ENCODE results near the gene EPC2. TPM values are rescaled to one million over a fixed set of nuclear protein-coding genes. Genes with fewer than 3 reads are reported as not detected.

EPC2 gene
- total RNA-seq, 1 experiment from 2014 or later: 20.3 TPM

DNA sequence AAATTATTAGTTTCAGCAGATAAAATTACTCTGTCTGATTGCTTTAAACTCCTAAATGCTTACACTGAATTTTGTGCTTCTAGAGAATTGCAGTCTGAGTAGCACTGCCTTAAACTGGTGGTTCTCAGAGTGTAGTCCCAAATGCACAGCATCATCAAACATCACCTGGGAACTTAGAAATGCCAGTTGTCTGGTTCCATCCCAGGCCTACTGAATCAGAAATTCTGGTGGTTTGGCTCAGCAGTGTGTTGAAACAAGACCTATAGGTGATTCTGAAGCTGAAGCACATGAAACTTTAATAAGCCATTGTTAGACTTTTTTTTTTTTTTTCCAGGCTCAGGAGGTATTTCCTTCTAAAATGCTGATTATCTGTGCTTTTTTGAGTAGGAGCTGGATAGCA, 22.0 kb downstream of the EPC2 start:
- no peak for TF ChIP-seq GRHL2 (CRISPR knock-in tag; IDR thresholded peaks at IDR 0.05; ENCODE audit: insufficient replicate concordance, severe bottlenecking)
- TF ChIP-seq, protein P1, sequence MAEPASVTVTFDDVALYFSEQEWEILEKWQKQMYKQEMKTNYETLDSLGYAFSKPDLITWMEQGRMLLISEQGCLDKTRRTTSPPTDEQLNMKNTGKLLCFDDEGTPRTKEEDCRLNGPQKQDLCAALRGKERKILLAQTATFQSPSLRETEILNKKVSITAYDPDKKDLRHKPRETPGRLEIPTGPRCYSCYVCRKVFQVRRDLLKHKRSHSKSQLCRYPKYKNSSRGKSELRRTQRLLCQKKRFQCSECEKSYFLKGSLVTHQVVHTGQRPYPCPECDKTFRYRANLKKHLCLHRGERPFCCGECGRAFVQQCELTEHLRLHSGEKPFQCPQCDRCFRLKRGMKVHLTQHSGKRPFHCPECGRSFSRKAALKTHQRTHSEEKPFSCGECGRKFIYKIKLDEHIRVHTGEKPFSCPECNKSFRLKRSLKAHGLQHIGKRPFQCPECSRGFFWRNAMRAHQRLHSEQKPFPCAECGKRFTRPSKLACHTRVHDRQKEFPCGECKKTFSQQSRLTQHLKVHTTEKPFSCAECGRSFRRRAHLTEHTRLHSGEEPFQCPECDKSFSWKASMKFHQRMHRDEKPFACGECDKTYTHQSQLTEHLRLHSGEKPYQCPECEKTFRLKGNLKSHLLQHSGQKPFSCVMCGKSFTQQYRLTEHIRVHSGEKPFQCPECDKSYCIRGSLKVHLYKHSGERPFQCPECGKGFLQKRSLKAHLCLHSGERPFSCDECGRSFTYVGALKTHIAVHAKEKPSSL (CRISPR knock-in tag; conservative IDR thresholded peaks at IDR 0.05): no peak
- no peak for TF ChIP-seq ETV6 (CRISPR knock-in tag; IDR thresholded peaks at IDR 0.05)
- TF ChIP-seq TCF7 (CRISPR knock-in tag; IDR thresholded peaks at IDR 0.05; ENCODE audit: low read depth): no peak
- TF ChIP-seq TP53 (CRISPR knock-in tag; IDR thresholded peaks at IDR 0.05): no peak
- TF ChIP-seq, protein P2, sequence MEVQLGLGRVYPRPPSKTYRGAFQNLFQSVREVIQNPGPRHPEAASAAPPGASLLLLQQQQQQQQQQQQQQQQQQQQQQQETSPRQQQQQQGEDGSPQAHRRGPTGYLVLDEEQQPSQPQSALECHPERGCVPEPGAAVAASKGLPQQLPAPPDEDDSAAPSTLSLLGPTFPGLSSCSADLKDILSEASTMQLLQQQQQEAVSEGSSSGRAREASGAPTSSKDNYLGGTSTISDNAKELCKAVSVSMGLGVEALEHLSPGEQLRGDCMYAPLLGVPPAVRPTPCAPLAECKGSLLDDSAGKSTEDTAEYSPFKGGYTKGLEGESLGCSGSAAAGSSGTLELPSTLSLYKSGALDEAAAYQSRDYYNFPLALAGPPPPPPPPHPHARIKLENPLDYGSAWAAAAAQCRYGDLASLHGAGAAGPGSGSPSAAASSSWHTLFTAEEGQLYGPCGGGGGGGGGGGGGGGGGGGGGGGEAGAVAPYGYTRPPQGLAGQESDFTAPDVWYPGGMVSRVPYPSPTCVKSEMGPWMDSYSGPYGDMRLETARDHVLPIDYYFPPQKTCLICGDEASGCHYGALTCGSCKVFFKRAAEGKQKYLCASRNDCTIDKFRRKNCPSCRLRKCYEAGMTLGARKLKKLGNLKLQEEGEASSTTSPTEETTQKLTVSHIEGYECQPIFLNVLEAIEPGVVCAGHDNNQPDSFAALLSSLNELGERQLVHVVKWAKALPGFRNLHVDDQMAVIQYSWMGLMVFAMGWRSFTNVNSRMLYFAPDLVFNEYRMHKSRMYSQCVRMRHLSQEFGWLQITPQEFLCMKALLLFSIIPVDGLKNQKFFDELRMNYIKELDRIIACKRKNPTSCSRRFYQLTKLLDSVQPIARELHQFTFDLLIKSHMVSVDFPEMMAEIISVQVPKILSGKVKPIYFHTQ (CRISPR knock-in tag; IDR thresholded peaks at IDR 0.05): no peak
- TF ChIP-seq FOXJ3 (CRISPR knock-in tag; IDR thresholded peaks at IDR 0.05; ENCODE audit: borderline replicate concordance): no peak
- TF ChIP-seq IRF2 (CRISPR knock-in tag; IDR thresholded peaks at IDR 0.05; ENCODE audit: borderline replicate concordance, low read depth): no peak
- no peak for TF ChIP-seq TEAD1 (CRISPR knock-in tag; IDR thresholded peaks at IDR 0.05)
- no peak for TF ChIP-seq ZNF671 (CRISPR knock-in tag; IDR thresholded peaks at IDR 0.05)
- no peak for TF ChIP-seq HMGA2 (CRISPR knock-in tag; IDR thresholded peaks at IDR 0.05)
- TF ChIP-seq, protein P3, sequence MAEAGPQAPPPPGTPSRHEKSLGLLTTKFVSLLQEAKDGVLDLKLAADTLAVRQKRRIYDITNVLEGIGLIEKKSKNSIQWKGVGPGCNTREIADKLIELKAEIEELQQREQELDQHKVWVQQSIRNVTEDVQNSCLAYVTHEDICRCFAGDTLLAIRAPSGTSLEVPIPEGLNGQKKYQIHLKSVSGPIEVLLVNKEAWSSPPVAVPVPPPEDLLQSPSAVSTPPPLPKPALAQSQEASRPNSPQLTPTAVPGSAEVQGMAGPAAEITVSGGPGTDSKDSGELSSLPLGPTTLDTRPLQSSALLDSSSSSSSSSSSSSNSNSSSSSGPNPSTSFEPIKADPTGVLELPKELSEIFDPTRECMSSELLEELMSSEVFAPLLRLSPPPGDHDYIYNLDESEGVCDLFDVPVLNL (CRISPR knock-in tag; IDR thresholded peaks at IDR 0.05; ENCODE audit: borderline replicate concordance, low read depth): no peak
- peak overlapping the region; percentile 57 for H3K27ac Mint-ChIP-seq
- no peak for ATAC-seq
- no peak for DNase-seq (ENCODE audit: low spot score)
- ChIA-PET CTCF (interaction anchor here (0.7 kb wide), 1 partner anchor 128 kb away, joined by 3 read pairs; no protein-coding TSS in a partner anchor), POLR2A (interaction anchor here (0.6 kb wide), 1 partner anchor 198 kb away, joined by 4 read pairs; no protein-coding TSS in a partner anchor)
- peaks cover 8% of the 10 kb centered on the region for H3K36me3 Mint-ChIP-seq
- H3K9me3 Mint-ChIP-seq: peaks cover 4% of the 10 kb centered on the region; the same call in 1 of the 2 replicates
- no peak overlapping the region for H3K4me3 Mint-ChIP-seq
- peaks cover 29% of the 10 kb centered on the region for H3K4me1 Mint-ChIP-seq
- H3K27me3 Mint-ChIP-seq (ENCODE audit: low read depth): no peaks in the 10 kb centered on the region

DNA sequence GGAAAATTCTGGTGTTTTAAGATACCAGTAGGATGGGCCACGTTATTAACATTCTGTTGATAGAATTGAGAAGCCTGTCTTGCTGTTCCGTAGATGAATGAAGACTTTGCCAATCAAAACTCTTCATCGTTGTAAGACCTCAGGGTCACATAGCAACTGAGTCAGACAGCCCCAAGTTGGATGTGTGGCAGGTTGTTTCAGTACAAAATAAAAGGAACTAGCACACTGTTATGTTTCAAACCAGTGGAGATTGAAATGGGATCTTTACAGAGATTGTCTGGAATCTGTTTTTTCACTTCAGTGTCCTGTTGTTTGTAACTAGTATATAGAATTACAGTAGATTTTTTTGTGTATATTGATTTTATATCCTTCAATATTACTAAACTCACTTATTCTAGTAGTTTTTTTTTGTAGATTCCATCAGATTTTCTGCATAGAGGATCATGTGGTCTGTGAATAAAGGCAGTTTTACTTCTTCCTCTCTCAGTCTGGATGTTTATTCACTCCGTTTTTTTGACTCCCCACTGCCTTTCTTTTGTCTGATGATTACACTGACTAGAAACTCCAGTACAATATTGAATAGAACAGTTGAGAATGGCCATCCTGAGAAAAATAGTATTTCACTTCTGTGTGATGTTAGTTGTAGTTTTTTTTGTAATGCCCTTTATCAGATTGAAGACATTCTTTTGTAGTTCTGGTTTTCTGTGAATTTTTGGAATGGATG, 22.7 kb downstream of the EPC2 start:
- DNase-seq (ENCODE audit: low spot score): no peak
- H3K27me3 Mint-ChIP-seq (ENCODE audit: low read depth): no peaks in the 10 kb centered on the region
- no peak overlapping the region for H3K4me3 Mint-ChIP-seq
- CTCF ChIA-PET: interaction anchor here (0.7 kb wide), 1 partner anchor 129 kb away, joined by 3 read pairs; no protein-coding TSS in a partner anchor
- H3K9me3 Mint-ChIP-seq: no peaks in the 10 kb centered on the region
- peaks cover 31% of the 10 kb centered on the region for H3K4me1 Mint-ChIP-seq
- H3K27ac Mint-ChIP-seq: peak overlapping the region; percentile 64
- POLR2A ChIA-PET: no interaction called here
- TF ChIP-seq, protein P4, sequence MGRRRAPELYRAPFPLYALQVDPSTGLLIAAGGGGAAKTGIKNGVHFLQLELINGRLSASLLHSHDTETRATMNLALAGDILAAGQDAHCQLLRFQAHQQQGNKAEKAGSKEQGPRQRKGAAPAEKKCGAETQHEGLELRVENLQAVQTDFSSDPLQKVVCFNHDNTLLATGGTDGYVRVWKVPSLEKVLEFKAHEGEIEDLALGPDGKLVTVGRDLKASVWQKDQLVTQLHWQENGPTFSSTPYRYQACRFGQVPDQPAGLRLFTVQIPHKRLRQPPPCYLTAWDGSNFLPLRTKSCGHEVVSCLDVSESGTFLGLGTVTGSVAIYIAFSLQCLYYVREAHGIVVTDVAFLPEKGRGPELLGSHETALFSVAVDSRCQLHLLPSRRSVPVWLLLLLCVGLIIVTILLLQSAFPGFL (CRISPR knock-in tag; IDR thresholded peaks at IDR 0.05; ENCODE audit: borderline replicate concordance): no peak
- TF ChIP-seq EMX1 (CRISPR knock-in tag; IDR thresholded peaks at IDR 0.05) (no peak), MXD4 (CRISPR knock-in tag; IDR thresholded peaks at IDR 0.05; ENCODE audit: borderline replicate concordance) (no peak), ESRRA (CRISPR knock-in tag; IDR thresholded peaks at IDR 0.05; ENCODE audit: borderline replicate concordance) (no peak), ETV6 (CRISPR knock-in tag; IDR thresholded peaks at IDR 0.05) (no peak), NR1H2 (CRISPR knock-in tag; IDR thresholded peaks at IDR 0.05) (no peak), SP1 (CRISPR knock-in tag; conservative IDR thresholded peaks at IDR 0.05) (no peak), JUN (CRISPR knock-in tag; IDR thresholded peaks at IDR 0.05) (no peak)
- TF ChIP-seq, protein P5, sequence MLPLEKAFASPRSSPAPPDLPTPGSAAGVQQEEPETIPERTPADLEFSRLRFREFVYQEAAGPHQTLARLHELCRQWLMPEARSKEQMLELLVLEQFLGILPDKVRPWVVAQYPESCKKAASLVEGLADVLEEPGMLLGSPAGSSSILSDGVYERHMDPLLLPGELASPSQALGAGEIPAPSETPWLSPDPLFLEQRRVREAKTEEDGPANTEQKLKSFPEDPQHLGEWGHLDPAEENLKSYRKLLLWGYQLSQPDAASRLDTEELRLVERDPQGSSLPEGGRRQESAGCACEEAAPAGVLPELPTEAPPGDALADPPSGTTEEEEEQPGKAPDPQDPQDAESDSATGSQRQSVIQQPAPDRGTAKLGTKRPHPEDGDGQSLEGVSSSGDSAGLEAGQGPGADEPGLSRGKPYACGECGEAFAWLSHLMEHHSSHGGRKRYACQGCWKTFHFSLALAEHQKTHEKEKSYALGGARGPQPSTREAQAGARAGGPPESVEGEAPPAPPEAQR (CRISPR knock-in tag; IDR thresholded peaks at IDR 0.05): no peak
- H3K36me3 Mint-ChIP-seq: peaks cover 2% of the 10 kb centered on the region
- ATAC-seq: no peak; the same call in 1 of the 2 replicates

Measured in WTC11 (cell line).